H1 (cell line): Measurements from ENCODE around the gene SLIT3. TPM values are rescaled to one million over a fixed set of nuclear protein-coding genes. Genes with fewer than 3 reads are reported as not detected.

Experiments
- CTCF ChIA-PET: fragments of 300-600 bp; sonication (Branson Sonifier 250); formaldehyde crosslinking; loops from one replicate; lab custom pipeline; 2021; ENCODE audit not compliant: partially characterized antibody; lab: Charles Lee
- POLR2A ChIA-PET: fragments of 300-600 bp; sonication (Branson Sonifier 250); formaldehyde crosslinking; loops from one replicate; lab custom pipeline; 2021; ENCODE audit warnings: inconsistent platforms; ENCODE audit not compliant: partially characterized antibody; lab: Charles Lee
- DNase-seq, 2 experiments: peaks; one replicate each; pipeline versions ENCODE4 v3.0.0 to v3.0.0-alpha.2; 2010 to 2022; ENCODE audit warnings: low spot score in 2 of 2, low read depth in 1 of 2, mixed read lengths in 1 of 2
- FAIRE-seq: peaks from 2 replicates; lab custom pipeline; 2011; peaks lifted over from hg19 to GRCh38; lab: Jason Lieb, UNC
- H2AFZ ChIP-seq: 2 replicates; pipeline ENCODE4 v1.8.1; 2012; ENCODE audit warnings: low read length, inconsistent platforms
- H2AK5ac ChIP-seq: 2 replicates; pipeline ENCODE4 v1.6.1; 2013; ENCODE audit warnings: low read depth, low read length
- H2BK120ac ChIP-seq: replicated peaks from 2 replicates; pipeline ENCODE3; 2013; ENCODE audit warnings: low read depth, low read length, inconsistent platforms
- H2BK12ac ChIP-seq: 2 replicates; pipeline ENCODE4 v1.6.1; 2013; ENCODE audit warnings: low read depth, low read length
- H2BK15ac ChIP-seq: 2 replicates; pipeline ENCODE4 v1.6.1; 2013; ENCODE audit warnings: low read length
- H2BK20ac ChIP-seq: 2 replicates; pipeline ENCODE4 v1.6.1; 2013; ENCODE audit warnings: low read length
- H2BK5ac ChIP-seq: 2 replicates; pipeline ENCODE4 v1.6.1; 2013; ENCODE audit warnings: low read depth, low read length
- H3K14ac ChIP-seq: 2 replicates; pipeline ENCODE4 v1.6.1; 2013; ENCODE audit warnings: inconsistent platforms; ENCODE audit not compliant: insufficient read length
- H3K18ac ChIP-seq: 2 replicates; pipeline ENCODE4 v1.6.1; 2013; ENCODE audit warnings: low read length; ENCODE audit errors: extremely low read depth
- H3K23ac ChIP-seq: 2 replicates; pipeline ENCODE4 v1.6.1; 2013; ENCODE audit warnings: inconsistent platforms; ENCODE audit not compliant: insufficient read length
- H3K23me2 ChIP-seq: 2 replicates; pipeline ENCODE4 v1.6.1; 2013; ENCODE audit warnings: low read depth, low read length
- H3K27ac ChIP-seq: 2 replicates; pipeline ENCODE4 v1.6.1; 2011; ENCODE audit warnings: low read depth, low read length, inconsistent platforms
- H3K27me3 ChIP-seq, 4 experiments: replicated peaks in 1 of 4; 1 replicate in 1 of 4; 2 replicates in 3 of 4; pipeline versions ENCODE4 v1.6.1 to v1.8.1; 2011 to 2013; ENCODE audit warnings: low read length in 3 of 4, mild to moderate bottlenecking in 3 of 4, inconsistent platforms in 2 of 4, mixed read lengths in 2 of 4, moderate library complexity in 1 of 4; ENCODE audit not compliant: control insufficient read depth in 3 of 4, insufficient read depth in 3 of 4; ENCODE audit errors: extremely low read depth in 1 of 4
- H3K36me3 ChIP-seq, 4 experiments: 2 replicates each; pipeline versions ENCODE4 v1.6.1 to v1.8.1; 2011 to 2013; ENCODE audit warnings: mild to moderate bottlenecking in 4 of 4, low read length in 3 of 4, moderate library complexity in 2 of 4, control low read depth in 1 of 4, inconsistent platforms in 1 of 4; ENCODE audit not compliant: insufficient read depth in 4 of 4, control insufficient read depth in 2 of 4
- H3K4ac ChIP-seq: replicated peaks from 2 replicates; pipeline ENCODE3; 2013; ENCODE audit warnings: low read length, low read depth, mixed read lengths, inconsistent platforms; ENCODE audit not compliant: insufficient read length
- H3K4me1 ChIP-seq, 4 experiments: replicated peaks in 1 of 4; 1 replicate in 1 of 4; 2 replicates in 3 of 4; pipeline versions ENCODE4 v1.6.1 to v1.8.1; 2011 to 2013; ENCODE audit warnings: low read length in 3 of 4, inconsistent platforms in 2 of 4, mixed read lengths in 1 of 4; ENCODE audit not compliant: insufficient read depth in 4 of 4, control insufficient read depth in 3 of 4
- H3K4me2 ChIP-seq, 2 experiments: 2 replicates each; pipeline versions ENCODE4 v1.6.1 to v1.8.1; 2011 to 2013; ENCODE audit warnings: low read depth in 2 of 2, low read length in 2 of 2, control low read depth in 1 of 2, inconsistent platforms in 1 of 2, mild to moderate bottlenecking in 1 of 2; ENCODE audit not compliant: insufficient read depth in 1 of 2
- H3K4me3 ChIP-seq, 4 experiments: fragments of 200-600, 300-600 bp in 1 of 4; sonication (generic), shearing (Covaris generic), sonication (Bioruptor Twin) in 1 of 4; 2 replicates each; pipeline versions ENCODE4 v1.5.1 to v1.8.1; 2011 to 2016; ENCODE audit warnings: low read length in 4 of 4, low read depth in 3 of 4, control low read depth in 2 of 4, inconsistent platforms in 2 of 4, mild to moderate bottlenecking in 2 of 4, mixed read lengths in 1 of 4, moderate library complexity in 1 of 4; ENCODE audit not compliant: insufficient read depth in 2 of 4; ENCODE audit errors: extremely low read depth in 1 of 4
- H3K56ac ChIP-seq: replicated peaks from 2 replicates; pipeline ENCODE3; 2013; ENCODE audit warnings: low read depth, mild to moderate bottlenecking, mixed read lengths, low read length, inconsistent platforms; ENCODE audit not compliant: insufficient read length
- H3K79me1 ChIP-seq: 2 replicates; pipeline ENCODE4 v1.6.1; 2013; ENCODE audit warnings: low read depth, low read length, control low read depth
- H3K79me2 ChIP-seq, 2 experiments: 2 replicates each; pipeline versions ENCODE4 v1.6.1 to v1.8.1; 2012 to 2013; ENCODE audit warnings: low read length in 2 of 2, mild to moderate bottlenecking in 2 of 2, inconsistent platforms in 1 of 2; ENCODE audit not compliant: insufficient read depth in 2 of 2, control insufficient read depth in 1 of 2
- H3K9ac ChIP-seq, 4 experiments: replicated peaks in 1 of 4; 1 replicate in 1 of 4; 2 replicates in 3 of 4; pipeline versions ENCODE4 v1.6.1 to v1.8.1; 2011 to 2013; ENCODE audit warnings: low read depth in 3 of 4, low read length in 3 of 4, control low read depth in 2 of 4, mild to moderate bottlenecking in 2 of 4, moderate library complexity in 2 of 4, inconsistent platforms in 1 of 4; ENCODE audit errors: extremely low read depth in 1 of 4
- H3K9me3 ChIP-seq, 2 experiments: 2 replicates each; pipeline versions ENCODE4 v1.6.1 to v1.8.1; 2012 to 2013; ENCODE audit warnings: mild to moderate bottlenecking in 2 of 2, moderate library complexity in 2 of 2, control low read depth in 1 of 2, inconsistent platforms in 1 of 2, low read depth in 1 of 2, low read length in 1 of 2, mixed read lengths in 1 of 2; ENCODE audit not compliant: insufficient read depth in 2 of 2
- H4K20me1 ChIP-seq, 2 experiments: replicated peaks in 1 of 2; 2 replicates each; pipeline versions ENCODE3 to v1.8.1; 2011 to 2013; ENCODE audit warnings: inconsistent platforms in 2 of 2, low read length in 2 of 2, mild to moderate bottlenecking in 1 of 2; ENCODE audit not compliant: insufficient read depth in 2 of 2, control insufficient read depth in 1 of 2
- H4K5ac ChIP-seq: 2 replicates; pipeline ENCODE4 v1.6.1; 2013; ENCODE audit warnings: low read length, low read depth, mixed read lengths, inconsistent platforms; ENCODE audit not compliant: insufficient read length
- H4K8ac ChIP-seq: 2 replicates; pipeline ENCODE4 v1.8.0; 2013; ENCODE audit warnings: mild to moderate bottlenecking, moderate library complexity, low read length, inconsistent platforms; ENCODE audit not compliant: insufficient read depth; ENCODE audit errors: extremely low read depth
- H4K91ac ChIP-seq: replicated peaks from 2 replicates; pipeline ENCODE3; 2013; ENCODE audit warnings: low read length, mixed read lengths, inconsistent platforms; ENCODE audit not compliant: insufficient read length
- CHD2 ChIP-seq: IDR thresholded peaks from 2 replicates; pipeline ENCODE4 v1.6.1; 2012; ENCODE audit warnings: low read length, improper control_type of control experiment
- CTBP2 ChIP-seq: IDR thresholded peaks from 2 replicates; pipeline ENCODE4 v1.7.0; 2011; ENCODE audit warnings: borderline replicate concordance, mild to moderate bottlenecking, moderate library complexity, mixed read lengths, low read length; ENCODE audit not compliant: insufficient read depth, insufficient read length
- E2F6 ChIP-seq: IDR thresholded peaks from 2 replicates; pipeline ENCODE4 v1.6.1; 2012; ENCODE audit warnings: inconsistent platforms
- FOSL1 ChIP-seq: IDR thresholded peaks from 2 replicates; pipeline ENCODE4 v1.6.1; 2011; ENCODE audit warnings: mild to moderate bottlenecking, low read depth, low read length, moderate library complexity; ENCODE audit not compliant: insufficient read depth
- KDM1A ChIP-seq: fragments of 200-600, 300-600 bp; sonication (generic); IDR thresholded peaks from 2 replicates; pipeline ENCODE4 v1.7.1; 2016; ENCODE audit warnings: mild to moderate bottlenecking, low read length, borderline replicate concordance
- KDM5A ChIP-seq: fragments of 200-600 bp; IDR thresholded peaks from 2 replicates; pipeline ENCODE4 v1.7.1; 2012; ENCODE audit warnings: mild to moderate bottlenecking, low read length, inconsistent platforms, mixed read lengths
- MAFK ChIP-seq: IDR thresholded peaks from 2 replicates; pipeline ENCODE4 v1.6.1; 2012; ENCODE audit warnings: low read depth, mild to moderate bottlenecking, improper control_type of control experiment, low read length
- TAF7 ChIP-seq: optimal IDR thresholded peaks from 2 replicates; pipeline ENCODE3; 2011; ENCODE audit warnings: low read depth, mild to moderate bottlenecking, inconsistent platforms, low read length, moderate library complexity, borderline replicate concordance
- TEAD4 ChIP-seq: IDR thresholded peaks from 2 replicates; pipeline ENCODE4 v1.6.1; 2012; ENCODE audit warnings: low read depth, low read length, inconsistent platforms, mixed read lengths
- USF2 ChIP-seq: IDR thresholded peaks from 2 replicates; pipeline ENCODE4 v1.6.1; 2011; ENCODE audit warnings: low read length, improper control_type of control experiment
- WGBS, 2 experiments: shearing (Covaris generic) in 1 of 2; methylation state at CpG; one replicate each; pipeline versions ENCODE4 v1.1.6 to v1.1.7; 2013 to 2015; ENCODE audit warnings: low lambda C conversion rate in 2 of 2, mixed read lengths in 2 of 2, inconsistent platforms in 1 of 2, low coverage in 1 of 2, missing lambda C conversion rate in 1 of 2; ENCODE audit not compliant: insufficient replicate concordance in 2 of 2, insufficient coverage in 1 of 2, insufficient read length in 1 of 2; ENCODE audit errors: extremely low coverage in 1 of 2, missing lambda C conversion rate in 1 of 2; 5-methylcytosine and 5-hydroxymethylcytosine counted together
- polyA plus RNA-seq, 7 experiments: library from polyadenylated mRNA; depleted of rRNA in 3 of 7; stranded (reverse) in 5 of 7; unstranded in 2 of 7; fragments of >200 nt in 5 of 7; fragments of 200-250 nt in 2 of 7; gene quantifications; 1 replicate in 5 of 7; 2 replicates in 1 of 7; 4 replicates in 1 of 7; pipeline versions ENCODE4 v1.2.1 to v1.2.3, GENCODE V29; 2011 to 2013; ENCODE audit warnings: missing spikeins in 2 of 7, mixed read lengths in 2 of 7
- total RNA-seq: library from RNA; stranded (reverse); fragmentation: NEBNext Ultra II Directional; extraction: Animal tissue kit (Norgen Biotek cat#: 25700); gene quantifications from 2 replicates; pipeline ENCODE4 v1.2.1, GENCODE V29; 2021

SLIT3 gene
- total and polyA plus RNA-seq, 2 of the 8 experiments (the other 6 are each of a cell fraction or from before 2014, with no cell fraction given) = 1.1 to 1.2 TPM

- Histone ChIP-seq H3K18ac (no peak overlapping the region), H4K8ac (no peak overlapping the region; the same call in 1 of the 2 replicates), H4K20me1 (no peaks in the 10 kb centered on the region), H3K27me3 (no peaks in the 10 kb centered on the region), H3K56ac (no peak overlapping the region), H3K79me2 (no peaks in the 10 kb centered on the region), H3K23ac (no peak overlapping the region), H3K9me3 (no peaks in the 10 kb centered on the region), H3K27ac (no peak overlapping the region), H2BK120ac (no peak overlapping the region), H2BK5ac (no peak overlapping the region), H3K4ac (no peak overlapping the region), H3K23me2 (peaks cover 1% of the 10 kb centered on the region; the same call in 1 of the 2 replicates), H3K36me3 (no peaks in the 10 kb centered on the region), H4K5ac (no peak overlapping the region), H2BK12ac (no peak overlapping the region), H3K4me2 (no peak overlapping the region), H3K9ac (no peak overlapping the region), H2BK20ac (no peak overlapping the region), H2AK5ac (no peak overlapping the region), H3K79me1 (no peaks in the 10 kb centered on the region), H3K4me3 (no peak overlapping the region), H3K14ac (no peak overlapping the region), H3K4me1 (peaks cover 0 to 3% (median 1%) of the 10 kb centered on the region in 4 experiments; a peak in 2 of 7 replicates), H2BK15ac (no peak overlapping the region), H4K91ac (no peak overlapping the region), H2AFZ (no peak overlapping the region)
- no peak for TF ChIP-seq TEAD4
- no peak for TF ChIP-seq TAF7
- no peak for TF ChIP-seq KDM1A
- TF ChIP-seq USF2 = no peak
- no peak for TF ChIP-seq KDM5A
- no peak for TF ChIP-seq FOSL1
- TF ChIP-seq CHD2 = no peak
- no peak for TF ChIP-seq MAFK
- no peak for TF ChIP-seq CTBP2
- no peak for TF ChIP-seq E2F6
- POLR2A ChIA-PET = no interaction called here
- CTCF ChIA-PET = interaction anchor here (1.2 to 3.2 kb wide), 3 partner anchors 27 to 125 kb away, joined by 3 to 8 read pairs (median 7); no protein-coding TSS in a partner anchor
- DNase-seq (no peak), FAIRE-seq (no peak)
- 99% methylated on average over 5 of the region's 5 CpGs; no CpG with 5 or more reads in 1 of the 2 experiments for WGBS, 2 experiments
Measured at GRCh38 chr5:169112016-169112415, 188.9 kb downstream of the SLIT3 start.
